ENCODE measurements around the gene FRG2. TPM values are rescaled to one million over a fixed set of nuclear protein-coding genes. Genes with fewer than 3 reads are reported as not detected.
"Not testable (repeated sequence)": the region's sequence is repeated elsewhere in the genome, so short reads cannot be mapped to it uniquely, and the experiment has no call there.

The FRG2 gene
- total RNA-seq, 1 experiment from 2014 or later, result not detected

DNA sequence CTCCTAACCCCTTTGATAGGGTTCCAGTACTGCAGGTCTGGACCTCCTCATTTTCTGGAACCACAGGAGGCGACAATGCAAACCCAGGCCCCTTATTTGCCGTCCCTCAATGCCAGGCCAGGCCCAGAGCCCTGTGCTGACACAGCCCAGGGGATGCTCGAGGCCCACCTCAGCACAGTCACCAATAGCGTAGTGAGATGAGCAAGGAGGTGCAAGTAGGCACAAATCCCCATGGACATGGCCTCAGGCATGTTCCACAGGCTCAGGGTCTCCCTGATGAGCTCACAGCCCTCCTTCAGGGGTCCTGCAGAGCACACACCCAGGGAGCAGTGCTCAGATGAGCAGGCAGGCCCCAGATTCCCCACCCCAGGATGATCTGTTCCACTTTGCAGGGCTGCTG is 31.9 kb upstream of the FRG2 start:
- no CpG with 5 or more reads among the region's 4 CpGs for WGBS (ENCODE audit: extremely low coverage, insufficient read length, low lambda C conversion rate)
- H3K4me2 ChIP-seq (ENCODE audit: insufficient read depth, insufficient read length, low read length); H2BK120ac ChIP-seq (ENCODE audit: low read depth, low read length, poor library complexity, severe bottlenecking); H2AK5ac ChIP-seq (ENCODE audit: insufficient read length, low read length); H4K91ac ChIP-seq (ENCODE audit: insufficient read length, low read depth, low read length); H3K23ac ChIP-seq (ENCODE audit: insufficient read length, low read depth, low read length); H3K9me3 ChIP-seq (ENCODE audit: control insufficient read depth, low read depth, low read length); H4K20me1 ChIP-seq (ENCODE audit: control insufficient read depth, insufficient read depth, insufficient read length); H3K18ac ChIP-seq (ENCODE audit: insufficient read length, low read depth, low read length); H2BK12ac ChIP-seq (ENCODE audit: insufficient read length, low read depth, low read length); H3K4me3 Mint-ChIP-seq; H3K23me2 ChIP-seq (ENCODE audit: insufficient read length, low read depth, low read length, poor library complexity, severe bottlenecking); H3K9ac ChIP-seq (ENCODE audit: extremely low read depth, insufficient read length, low read length); H3K4ac ChIP-seq (ENCODE audit: low read depth, low read length); H2BK5ac ChIP-seq (ENCODE audit: insufficient read length, low read length); H3K27ac Mint-ChIP-seq; H2BK15ac ChIP-seq (ENCODE audit: low read depth, low read length); H3K27ac ChIP-seq (ENCODE audit: insufficient read length, low read depth, low read length); H2AFZ ChIP-seq (ENCODE audit: low read length); H2BK20ac ChIP-seq (ENCODE audit: low read depth, low read length, poor library complexity, severe bottlenecking); H3K56ac ChIP-seq (ENCODE audit: insufficient read length, low read depth, low read length); H3K27me3 ChIP-seq (ENCODE audit: insufficient read depth, low read length); H4K5ac ChIP-seq (ENCODE audit: insufficient read length, low read depth, low read length); H3K27me3 Mint-ChIP-seq (ENCODE audit: low read depth); H3K4me1 Mint-ChIP-seq; H3K79me1 ChIP-seq (ENCODE audit: insufficient read depth, low read depth, low read length, poor library complexity, severe bottlenecking); H3K14ac ChIP-seq (ENCODE audit: insufficient read depth, low read length); H3T11ph ChIP-seq (ENCODE audit: low read length); H4K8ac ChIP-seq (replicated peaks; ENCODE audit: insufficient read length, low read depth, low read length); H3K4me1 ChIP-seq (ENCODE audit: insufficient read depth, low read length); H3K36me3 Mint-ChIP-seq (ENCODE audit: insufficient read depth in 1 of 3, low read depth in 3 of 3); DNase-seq; H3K79me2 ChIP-seq (ENCODE audit: insufficient read depth, low read length): not testable (repeated sequence)
- peaks cover 13 to 17% of the 10 kb centered on the region in 2 experiments for H3K9me3 Mint-ChIP-seq

DNA sequence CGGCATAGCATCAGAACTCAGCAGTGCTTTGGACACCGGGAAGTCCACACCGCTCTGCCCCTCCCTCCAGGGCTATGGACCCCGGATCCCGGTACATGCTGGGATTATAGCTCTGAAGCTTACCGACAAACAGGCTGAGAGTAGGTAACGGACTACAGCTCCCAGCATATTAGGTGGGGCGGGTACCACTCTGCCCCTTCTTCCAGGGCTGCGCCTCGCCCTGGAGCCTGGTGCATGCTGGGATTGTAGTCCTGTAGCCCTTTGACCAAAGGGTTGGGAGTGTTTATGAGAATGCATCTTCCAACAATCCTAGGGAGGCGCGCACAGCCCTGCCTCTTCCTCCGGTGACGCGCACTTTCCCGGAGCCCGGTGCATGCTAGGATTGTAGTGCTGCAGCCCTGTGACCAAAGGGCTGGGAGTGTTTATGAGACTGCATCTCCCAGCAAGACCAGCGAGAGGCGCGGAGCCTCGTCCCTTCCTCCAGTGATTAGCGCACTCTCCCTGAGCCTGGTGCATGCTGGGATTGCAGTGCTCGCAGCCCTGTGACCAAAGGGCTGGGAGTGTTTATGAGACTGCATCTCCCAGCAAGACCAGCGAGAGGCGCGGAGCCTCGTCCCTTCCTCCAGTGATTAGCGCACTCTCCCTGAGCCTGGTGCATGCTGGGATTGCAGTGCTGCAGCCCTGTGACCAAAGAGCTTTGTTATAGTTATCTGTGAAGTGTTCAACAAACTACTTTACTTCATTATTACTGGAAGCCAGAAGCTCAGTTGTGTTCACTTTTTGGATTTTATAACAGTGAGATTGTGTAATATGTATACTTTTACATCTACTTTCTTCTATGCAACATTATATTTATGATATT is 22.6 kb upstream of the FRG2 start:
- H3K23me2 ChIP-seq (ENCODE audit: insufficient read length, low read depth, low read length, poor library complexity, severe bottlenecking); H4K5ac ChIP-seq (ENCODE audit: insufficient read length, low read depth, low read length); H3K56ac ChIP-seq (ENCODE audit: insufficient read length, low read depth, low read length); H3K4me3 Mint-ChIP-seq; H3K4me1 Mint-ChIP-seq; H4K91ac ChIP-seq (ENCODE audit: insufficient read length, low read depth, low read length); H3K27me3 ChIP-seq (ENCODE audit: insufficient read depth, low read length); H3T11ph ChIP-seq (ENCODE audit: low read length); H2BK15ac ChIP-seq (ENCODE audit: low read depth, low read length); H3K9me3 ChIP-seq (ENCODE audit: control insufficient read depth, low read depth, low read length); H3K27ac Mint-ChIP-seq; H3K14ac ChIP-seq (ENCODE audit: insufficient read depth, low read length); H3K36me3 Mint-ChIP-seq (ENCODE audit: insufficient read depth in 1 of 3, low read depth in 3 of 3); H2AFZ ChIP-seq (ENCODE audit: low read length); DNase-seq; H3K4me2 ChIP-seq (ENCODE audit: insufficient read depth, insufficient read length, low read length); H3K79me1 ChIP-seq (ENCODE audit: insufficient read depth, low read depth, low read length, poor library complexity, severe bottlenecking); H2BK12ac ChIP-seq (ENCODE audit: insufficient read length, low read depth, low read length); H2BK5ac ChIP-seq (ENCODE audit: insufficient read length, low read length); H3K9ac ChIP-seq (ENCODE audit: extremely low read depth, insufficient read length, low read length); H3K79me2 ChIP-seq (ENCODE audit: insufficient read depth, low read length); H3K27me3 Mint-ChIP-seq (ENCODE audit: low read depth); H4K20me1 ChIP-seq (ENCODE audit: control insufficient read depth, insufficient read depth, insufficient read length); H3K4ac ChIP-seq (ENCODE audit: low read depth, low read length); H3K18ac ChIP-seq (ENCODE audit: insufficient read length, low read depth, low read length); H3K23ac ChIP-seq (ENCODE audit: insufficient read length, low read depth, low read length); H2BK20ac ChIP-seq (ENCODE audit: low read depth, low read length, poor library complexity, severe bottlenecking); H2BK120ac ChIP-seq (ENCODE audit: low read depth, low read length, poor library complexity, severe bottlenecking); H3K4me1 ChIP-seq (ENCODE audit: insufficient read depth, low read length); H3K27ac ChIP-seq (ENCODE audit: insufficient read length, low read depth, low read length); H2AK5ac ChIP-seq (ENCODE audit: insufficient read length, low read length); H4K8ac ChIP-seq (replicated peaks; ENCODE audit: insufficient read length, low read depth, low read length): not testable (repeated sequence)
- H3K9me3 Mint-ChIP-seq, result peaks cover 8 to 13% of the 10 kb centered on the region in 2 experiments
- WGBS (ENCODE audit: extremely low coverage, insufficient read length, low lambda C conversion rate), result no CpG with 5 or more reads among the region's 28 CpGs

Data from H9 (cell line).